Ovary (tissue), 9 donors: ENCODE results near the gene EVC2. TPM values are rescaled to one million over a fixed set of nuclear protein-coding genes. Genes with fewer than 3 reads are reported as not detected.

Experiments
- DNase-seq, 5 donors: peaks; one replicate each; pipeline ENCODE4 v3.0.0-alpha.2; 2019 to 2020
- H3K27ac ChIP-seq, 2 donors: fragments of 200-600 bp; one replicate each; pipeline versions ENCODE4 v1.5.1 to v1.8.0; 2019 to 2022
- H3K27me3 ChIP-seq: fragments of 200-600 bp; one replicate; pipeline ENCODE4 v1.8.0; 2022
- H3K36me3 ChIP-seq: fragments of 200-600 bp; sonication (generic); one replicate; pipeline ENCODE4 v1.5.1; 2019
- H3K4me1 ChIP-seq: one replicate; pipeline ENCODE4 v1.8.1; 2013; ENCODE audit warnings: mild to moderate bottlenecking, moderate library complexity; ENCODE audit not compliant: insufficient read depth
- H3K4me3 ChIP-seq: fragments of 200-600 bp; sonication (generic); one replicate; pipeline ENCODE4 v1.5.1; 2017
- H3K9me3 ChIP-seq, 2 donors: fragments of 200-600 bp in 1 of 2; sonication (generic) in 1 of 2; one replicate each; pipeline versions ENCODE4 v1.5.1 to v1.8.1; 2013 to 2019; ENCODE audit warnings: mild to moderate bottlenecking in 1 of 2, moderate library complexity in 1 of 2
- CTCF ChIP-seq, 3 donors: fragments of 450-650 bp in 2 of 3; fragments of 200-600 bp in 1 of 3; IDR thresholded peaks; one replicate each; pipeline versions ENCODE4 v1.5.1 to v1.8.0; 2016 to 2022; ENCODE audit warnings: antibody characterized with exemption in 3 of 3, mild to moderate bottlenecking in 1 of 3
- EP300 ChIP-seq: sonication (generic); formaldehyde crosslinking; IDR thresholded peaks from one replicate; pipeline ENCODE4 v1.6.1; 2017; ENCODE audit warnings: antibody characterized with exemption
- POLR2A ChIP-seq: fragments of 450-650 bp; IDR thresholded peaks from one replicate; pipeline ENCODE4 v1.6.1; 2017; ENCODE audit warnings: antibody characterized with exemption, mild to moderate bottlenecking, moderate library complexity
- WGBS, 3 donors: extraction: QIAGEN DNeasy Blood & Tissue Kit in 1 of 3; methylation state at CpG; one replicate each; pipeline versions ENCODE4 v1.1.5 to v1.1.7; 2013 to 2017; 5-methylcytosine and 5-hydroxymethylcytosine counted together
- intact Hi-C, 4 donors: fragments of 100-400 bp; cut with DNase I; formaldehyde crosslinking; loops; one replicate each; pipeline versions ENCODE4 v1.11.0 to v1.15.1; 2022 to 2023
- polyA plus RNA-seq, 2 donors: library from polyadenylated mRNA; stranded (reverse); fragments of 200-250 nt in 1 of 2; fragments of 350-450 nt in 1 of 2; fragmentation: Illumina TruSeq in 1 of 2; extraction: RNeasy Lipid Tissue Mini Kit (QIAGEN cat#74804) in 1 of 2; gene quantifications; one replicate each; pipeline ENCODE4 v1.2.3, GENCODE V29; 2013 to 2014
- total RNA-seq, 7 donors: library from RNA; depleted of rRNA in 2 of 7; stranded (reverse); fragments of >200 nt in 2 of 7; fragmentation: NEBNext Ultra II Directional in 3 of 7; extraction: Animal tissue kit (Norgen Biotek cat#: 25700) in 3 of 7; gene quantifications; one replicate each; pipeline versions ENCODE4 v1.1.0 to v1.2.4, GENCODE V29; 2016 to 2023
- donor health status: DM: no; HTN: no; CAD: no; lungs with moderate emphysema.
- donor health status: DM: no; HTN: no; CAD: no.
- donor health status: Bipolar disorder and iron deficiency.
- donor health status: DM: yes; HTN: yes; CAD: no.
- donor health status: DM: no; HTN: no; CAD: no.
- donor health status: DM: yes; HTN: yes; CAD: no.

EVC2 gene
- total and polyA plus RNA-seq, 9 donors, result 8.1 to 19.4 (median 14.0) TPM

GRCh38 chr4:5720157-5720850, 11.9 kb upstream of the EVC2 start:
- no peak for TF ChIP-seq CTCF (IDR thresholded peaks at IDR 0.05)
- no peak for TF ChIP-seq EP300
- TF ChIP-seq POLR2A, result no peak
- Histone ChIP-seq H3K27ac (no peak overlapping the region), H3K27me3 (no peaks in the 10 kb centered on the region), H3K4me1 (no peaks in the 10 kb centered on the region), H3K36me3 (no peaks in the 10 kb centered on the region), H3K4me3 (no peak overlapping the region), H3K9me3 (no peaks in the 10 kb centered on the region)
- intact Hi-C loops, result no loop called here
- no peak for DNase-seq
- 80 to 83% (median 82%) methylated on average over 16 of the region's 16 CpGs for WGBS, 3 donors

DNA sequence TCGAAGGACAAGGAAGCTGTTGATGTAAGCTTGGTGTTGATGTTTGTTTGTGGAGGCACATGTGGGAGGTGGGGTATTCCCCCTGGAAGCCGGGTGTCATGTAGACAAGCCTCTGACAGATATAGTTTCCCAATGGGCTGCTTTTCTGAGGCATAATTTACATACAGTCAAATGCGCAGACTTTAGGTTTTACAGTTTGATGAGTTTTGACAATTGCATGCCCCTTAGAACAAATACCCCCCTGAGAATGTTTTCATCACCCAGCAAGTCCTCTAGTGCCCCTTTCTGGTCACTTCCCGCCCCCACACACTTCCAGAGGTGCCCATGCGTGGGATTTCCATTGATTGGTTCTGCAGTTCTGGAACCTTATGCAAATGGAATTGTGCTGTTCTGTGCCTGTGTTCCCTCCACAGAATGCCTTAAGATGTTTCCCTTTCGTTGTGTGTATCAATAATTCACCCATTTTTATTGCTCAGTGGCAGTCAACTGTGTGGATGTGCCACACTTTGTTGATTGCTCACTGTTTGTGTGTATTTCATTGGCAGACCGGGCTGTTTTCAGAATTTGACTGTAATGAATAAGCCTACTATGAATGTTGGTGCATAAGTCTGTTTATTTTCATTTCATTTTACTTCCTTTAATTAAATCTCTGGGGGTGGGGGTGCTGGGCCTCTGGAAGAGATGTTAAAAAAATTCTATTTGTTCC, 11.1 kb upstream of the EVC2 start:
- intact Hi-C loops, result no loop called here
- no peaks in the 10 kb centered on the region for H3K4me1 ChIP-seq
- no peak for TF ChIP-seq EP300
- no peak for TF ChIP-seq CTCF (IDR thresholded peaks at IDR 0.05)
- TF ChIP-seq POLR2A, result no peak
- H3K36me3 ChIP-seq, result no peaks in the 10 kb centered on the region
- no peaks in the 10 kb centered on the region for H3K27me3 ChIP-seq
- DNase-seq, result no peak
- 83 to 88% (median 84%) methylated on average over 7 of the region's 7 CpGs for WGBS, 3 donors
- H3K9me3 ChIP-seq, result no peaks in the 10 kb centered on the region
- H3K27ac ChIP-seq, result no peak overlapping the region
- H3K4me3 ChIP-seq, result no peak overlapping the region

DNA sequence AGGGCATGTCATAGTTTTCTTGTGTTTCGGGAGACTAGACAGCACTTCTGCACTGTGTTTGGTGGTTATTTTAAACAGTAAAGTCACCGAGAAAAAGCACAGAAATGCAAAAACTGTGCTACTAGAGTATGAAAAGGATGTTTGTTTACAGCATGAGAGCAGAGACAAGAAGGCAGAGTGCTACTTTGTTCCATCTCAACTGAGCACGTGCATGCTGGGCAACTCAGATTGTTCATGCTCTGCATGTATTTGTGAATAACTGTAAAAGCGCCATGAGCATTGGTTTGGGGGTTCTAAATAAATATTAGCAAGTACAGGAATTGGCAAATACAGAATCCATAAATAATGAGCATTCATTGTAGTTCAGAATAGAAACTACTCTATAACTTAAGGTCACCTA, 10.1 kb upstream of the EVC2 start:
- 53 to 68% (median 57%) methylated on average over 4 of the region's 4 CpGs for WGBS, 3 donors
- no peaks in the 10 kb centered on the region for H3K4me1 ChIP-seq
- no peaks in the 10 kb centered on the region for H3K36me3 ChIP-seq
- H3K9me3 ChIP-seq, result no peaks in the 10 kb centered on the region
- TF ChIP-seq POLR2A (no peak), EP300 (no peak), CTCF (IDR thresholded peaks at IDR 0.05) (no peak)
- H3K27ac ChIP-seq, result no peak overlapping the region
- H3K27me3 ChIP-seq, result no peaks in the 10 kb centered on the region
- intact Hi-C loops, result no loop called here
- H3K4me3 ChIP-seq, result no peak overlapping the region
- no peak for DNase-seq

DNA sequence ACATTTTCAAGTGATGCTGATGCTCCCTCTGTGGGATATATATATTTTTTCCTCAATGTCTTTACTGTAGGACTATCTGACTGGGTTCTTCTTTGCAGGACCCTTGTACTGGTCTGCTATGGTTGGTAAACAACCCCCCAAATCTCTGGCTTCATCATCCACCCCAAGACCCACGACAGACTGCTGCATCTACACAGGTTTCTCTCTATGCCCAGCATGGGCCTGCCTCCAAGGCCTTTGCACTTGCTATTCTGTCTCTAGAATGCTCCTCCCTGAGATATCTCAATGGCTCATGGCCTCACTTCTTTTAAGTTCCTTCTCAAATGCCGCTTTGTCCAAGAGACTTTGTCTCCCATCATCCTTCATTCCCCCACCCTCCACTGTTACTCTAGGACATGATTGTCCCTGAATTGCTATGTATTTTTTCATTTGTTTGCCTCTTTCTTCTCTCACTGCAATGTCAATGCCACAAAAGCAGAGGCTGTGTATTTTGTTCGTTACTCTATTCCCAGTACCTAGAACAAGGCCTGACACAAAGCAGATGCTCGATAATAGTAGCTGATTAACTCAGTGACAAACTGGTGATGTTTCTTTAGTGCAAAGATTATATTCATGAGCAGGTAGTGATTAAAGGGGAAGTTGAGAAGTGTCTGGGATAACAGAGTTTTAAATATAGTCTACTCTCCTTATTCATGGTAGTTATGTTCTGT, 9.2 kb upstream of the EVC2 start:
- H3K4me3 ChIP-seq, result no peak overlapping the region
- no peaks in the 10 kb centered on the region for H3K36me3 ChIP-seq
- H3K27me3 ChIP-seq, result no peaks in the 10 kb centered on the region
- H3K9me3 ChIP-seq, result no peaks in the 10 kb centered on the region
- no peaks in the 10 kb centered on the region for H3K4me1 ChIP-seq
- TF ChIP-seq CTCF (IDR thresholded peaks at IDR 0.05) (no peak), EP300 (no peak), POLR2A (no peak)
- intact Hi-C loops, result no loop called here
- 93 to 98% (median 95%) methylated on average over 4 of the region's 4 CpGs for WGBS, 3 donors
- no peak overlapping the region for H3K27ac ChIP-seq
- DNase-seq, result no peak
